Activated T-helper 1 cell treated with anti-CD3 and anti-CD28 coated beads, Interleukin-2, amount 50 U/mL, for 16 hours (primary cell): ENCODE measurements around the gene BAK1.
A peak's percentile ranks its signal among the peaks of the same experiment; 100 is the strongest.
"Not testable (repeated sequence)": the region's sequence is repeated elsewhere in the genome, so short reads cannot be mapped to it uniquely, and the experiment has no call there.

Source experiments
- DNase-seq, 2 donors: peaks; one replicate each; pipeline ENCODE4 v3.0.0-alpha.2; 2020; ENCODE audit warnings: low read depth in 1 of 2, low spot score in 1 of 2

Gene BAK1

DNA sequence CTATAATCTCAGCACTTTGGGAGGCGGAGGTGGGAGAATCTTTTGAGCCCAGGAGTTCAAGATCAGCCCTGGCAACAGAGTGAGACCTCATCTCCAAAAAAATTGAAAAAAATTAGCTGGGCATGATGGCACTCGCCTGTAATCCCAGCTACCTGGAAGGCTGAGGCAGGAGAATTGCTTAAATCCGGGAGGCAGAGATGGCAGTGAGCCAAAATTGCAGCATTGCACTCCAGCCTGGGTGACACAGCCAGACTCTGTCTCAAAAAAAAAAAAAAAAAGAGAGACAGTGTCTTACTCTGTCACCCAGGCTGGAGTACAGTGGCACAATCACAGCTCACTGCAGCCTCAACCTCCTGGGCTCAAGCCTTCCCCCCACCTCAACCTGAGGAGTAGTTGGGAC lies 27.2 kb downstream of the BAK1 start:
- DNase-seq: not testable (repeated sequence)

DNA sequence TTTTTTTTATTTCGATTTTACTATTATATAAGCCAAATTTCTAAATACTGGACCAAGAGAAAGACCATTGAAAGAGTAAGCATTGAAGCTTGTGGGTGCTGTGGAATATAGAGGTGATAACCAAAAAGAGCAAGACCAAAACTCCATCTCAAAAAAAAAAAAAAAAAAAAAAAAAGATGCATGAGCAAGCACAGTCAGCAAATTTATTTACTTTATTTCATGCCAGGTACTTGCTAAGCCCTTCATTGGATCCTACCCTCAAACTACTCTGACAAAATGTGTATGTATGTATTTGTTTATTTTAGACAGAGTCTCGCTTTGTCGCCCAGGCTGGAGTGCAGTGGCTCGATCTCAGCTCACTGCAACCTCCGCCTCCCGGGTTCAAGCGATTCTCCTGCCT lies 27.8 kb downstream of the BAK1 start:
- no peak for DNase-seq

DNA sequence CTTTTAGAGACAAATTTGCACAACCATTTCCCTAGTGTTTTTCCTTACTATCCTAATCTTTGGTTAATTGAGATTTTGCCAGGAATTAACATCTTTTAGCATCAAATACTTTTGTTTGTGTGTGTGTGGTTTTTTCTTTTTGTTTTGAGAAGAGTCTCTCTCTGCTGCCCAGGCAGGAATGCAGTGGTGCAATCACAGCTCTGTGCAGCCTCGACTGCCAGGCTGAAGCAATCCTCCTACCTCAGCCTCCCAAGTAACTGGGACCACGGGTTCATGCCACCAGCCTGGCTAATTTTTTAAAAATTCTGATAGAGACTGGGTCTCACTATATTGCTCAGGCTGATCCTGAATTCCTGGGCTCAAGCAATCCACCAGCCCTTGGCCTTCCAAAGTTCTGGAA lies 28.5 kb downstream of the BAK1 start:
- DNase-seq: no peak

DNA sequence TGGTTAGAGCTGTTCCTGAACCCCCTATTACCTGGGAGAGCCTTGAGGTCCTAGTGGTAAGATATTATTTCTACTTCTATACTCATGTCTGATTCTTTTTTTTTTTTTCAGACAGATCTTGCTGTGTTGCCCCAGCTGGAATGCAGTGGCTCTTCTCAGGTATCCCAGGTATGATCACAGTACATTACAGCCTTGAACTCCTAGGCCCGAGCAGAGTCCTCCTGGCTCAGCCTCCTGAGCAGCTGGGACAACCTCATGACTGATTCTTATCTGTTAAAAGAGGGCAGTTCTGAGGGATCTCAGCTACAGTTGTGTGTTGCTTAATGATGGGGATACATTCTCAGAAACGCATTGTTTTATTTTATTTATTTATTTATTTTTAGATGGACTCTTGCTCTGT lies 30.2 kb downstream of the BAK1 start:
- no peak for DNase-seq

DNA sequence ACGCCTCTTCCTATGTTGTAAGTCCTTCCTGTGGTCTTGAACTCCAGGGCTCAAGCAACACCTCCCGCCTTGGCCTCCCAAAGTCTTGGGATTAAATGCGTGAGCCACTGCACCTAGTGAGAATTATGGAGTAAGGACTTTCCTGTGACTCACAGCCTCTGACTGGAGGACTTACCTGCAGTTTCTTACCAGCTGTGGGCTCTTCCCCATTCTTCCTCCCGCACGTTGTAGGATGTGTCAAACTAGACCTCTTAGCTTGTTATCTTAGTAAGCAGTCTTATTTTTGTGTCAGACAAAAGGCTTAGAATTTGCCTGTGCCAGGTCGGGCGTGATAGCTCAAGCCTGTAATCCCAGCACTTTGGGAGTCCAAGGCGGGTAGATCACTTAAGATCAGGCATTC lies 30.9 kb downstream of the BAK1 start:
- no peak for DNase-seq

DNA sequence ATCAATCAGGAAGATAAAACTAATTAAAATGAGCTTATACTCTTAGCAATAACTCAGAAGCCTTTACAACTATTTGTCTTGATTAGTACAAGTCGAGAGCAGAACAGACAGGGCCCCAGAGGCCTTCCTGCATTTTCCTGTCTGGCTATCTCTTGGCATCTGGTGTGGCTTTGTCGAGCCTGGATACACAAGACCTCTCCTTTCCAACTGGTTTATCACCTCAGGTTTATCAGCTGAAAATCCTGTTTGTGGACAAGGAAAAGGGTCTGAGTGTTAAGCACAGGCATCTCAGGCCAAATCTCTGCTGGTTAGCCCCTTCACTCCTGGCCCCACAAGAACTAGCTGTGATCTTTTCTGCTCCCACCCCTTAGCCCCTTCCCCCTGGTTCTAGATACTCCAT lies 32.6 kb downstream of the BAK1 start:
- no peak for DNase-seq

DNA sequence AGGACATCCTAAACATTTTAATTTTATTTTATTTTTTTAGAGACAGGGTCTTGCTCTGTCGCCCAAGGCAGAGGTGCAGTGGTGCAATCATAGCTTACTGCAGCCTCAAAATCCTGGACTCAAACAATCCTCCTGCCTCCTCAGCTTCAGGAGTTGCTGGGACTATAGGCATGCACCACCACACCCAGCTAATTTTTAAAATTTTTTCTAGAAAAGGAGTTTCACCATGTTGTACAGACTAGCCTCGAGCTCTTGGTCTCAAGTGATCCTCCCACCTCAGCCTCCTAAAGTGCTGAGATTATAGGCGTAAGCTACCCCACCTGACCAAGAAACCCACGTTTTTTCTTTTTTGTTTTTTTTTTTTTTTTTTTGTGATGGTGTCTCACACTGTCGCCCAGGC lies 33.3 kb downstream of the BAK1 start:
- no peak for DNase-seq

DNA sequence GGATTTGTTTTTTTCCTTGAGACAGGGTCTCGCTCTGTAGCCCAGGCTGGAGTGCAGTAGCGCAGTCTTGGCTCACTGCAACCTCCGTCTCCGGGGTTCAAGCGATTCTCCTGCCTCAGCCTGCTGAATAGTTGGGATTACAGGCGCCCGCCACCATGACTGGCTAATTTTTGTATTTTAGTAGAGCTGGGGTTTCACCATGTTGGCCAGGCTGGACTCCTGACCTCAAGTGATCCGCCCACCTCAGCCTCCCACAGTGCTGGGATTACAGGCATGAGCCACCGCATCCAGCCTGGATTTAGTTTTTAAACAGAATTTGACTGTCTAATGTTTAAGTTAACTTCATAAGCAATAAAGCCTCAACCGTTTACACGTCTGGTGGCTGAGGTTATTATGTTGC lies 34.8 kb downstream of the BAK1 start:
- not testable (repeated sequence) for DNase-seq

DNA sequence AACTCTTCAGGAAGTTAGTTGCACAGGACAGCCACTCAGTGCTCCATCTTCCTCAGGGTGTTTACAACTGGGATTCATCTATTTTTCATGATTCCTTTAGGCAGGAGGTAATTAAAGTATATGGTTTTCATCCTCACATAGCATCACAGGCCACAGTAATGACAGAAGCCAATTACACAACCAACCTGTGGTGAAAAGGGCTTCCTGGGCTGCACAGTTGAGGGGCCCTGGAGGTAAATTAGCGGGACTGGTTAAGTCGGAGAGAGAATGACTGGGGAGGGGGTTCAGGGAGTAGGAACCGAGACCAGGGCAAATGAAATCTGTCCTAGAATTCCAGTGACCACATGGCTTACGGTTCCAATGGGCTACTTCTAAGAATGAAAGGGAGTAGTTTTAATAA lies 37.0 kb downstream of the BAK1 start:
- no peak for DNase-seq

DNA sequence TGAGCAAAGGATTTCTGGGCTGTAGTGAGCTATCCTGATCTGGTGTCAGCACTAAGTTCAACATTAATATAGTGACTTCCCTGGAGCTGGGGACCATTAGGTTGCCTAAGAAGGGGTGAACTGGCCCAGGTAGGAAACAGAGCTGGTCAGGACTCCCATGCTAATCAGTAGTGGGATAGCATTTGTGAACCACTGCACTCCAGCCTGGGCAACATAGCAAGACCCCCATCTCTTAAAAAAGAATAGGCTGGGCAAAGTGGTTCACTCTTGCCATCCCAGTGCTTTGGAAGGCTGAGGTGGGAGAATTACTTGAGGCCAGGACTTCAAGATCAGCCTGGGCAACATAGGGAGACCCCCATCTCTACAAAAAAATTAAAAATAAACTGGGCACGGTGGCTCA lies 39.3 kb downstream of the BAK1 start:
- DNase-seq: no peak

DNA sequence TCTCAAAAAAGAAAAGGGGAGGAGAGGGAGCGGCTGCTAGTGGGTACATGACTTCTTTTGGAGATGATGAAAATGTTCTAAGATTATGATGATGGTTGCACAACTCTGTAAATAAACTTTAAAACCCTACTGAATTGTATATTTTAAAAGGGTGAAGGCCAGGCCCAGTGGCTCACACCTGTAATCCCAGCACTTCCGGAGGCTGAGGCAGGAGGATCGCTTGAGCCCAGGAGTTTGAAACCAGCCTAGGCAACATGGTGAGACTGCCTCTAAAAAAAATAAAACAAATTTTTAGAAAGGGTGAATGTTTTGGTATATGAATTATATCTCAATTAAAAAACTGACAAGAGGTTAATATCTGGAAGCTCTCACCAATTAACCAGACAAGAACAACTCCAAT lies 45.4 kb downstream of the BAK1 start:
- DNase-seq: no peak

DNA sequence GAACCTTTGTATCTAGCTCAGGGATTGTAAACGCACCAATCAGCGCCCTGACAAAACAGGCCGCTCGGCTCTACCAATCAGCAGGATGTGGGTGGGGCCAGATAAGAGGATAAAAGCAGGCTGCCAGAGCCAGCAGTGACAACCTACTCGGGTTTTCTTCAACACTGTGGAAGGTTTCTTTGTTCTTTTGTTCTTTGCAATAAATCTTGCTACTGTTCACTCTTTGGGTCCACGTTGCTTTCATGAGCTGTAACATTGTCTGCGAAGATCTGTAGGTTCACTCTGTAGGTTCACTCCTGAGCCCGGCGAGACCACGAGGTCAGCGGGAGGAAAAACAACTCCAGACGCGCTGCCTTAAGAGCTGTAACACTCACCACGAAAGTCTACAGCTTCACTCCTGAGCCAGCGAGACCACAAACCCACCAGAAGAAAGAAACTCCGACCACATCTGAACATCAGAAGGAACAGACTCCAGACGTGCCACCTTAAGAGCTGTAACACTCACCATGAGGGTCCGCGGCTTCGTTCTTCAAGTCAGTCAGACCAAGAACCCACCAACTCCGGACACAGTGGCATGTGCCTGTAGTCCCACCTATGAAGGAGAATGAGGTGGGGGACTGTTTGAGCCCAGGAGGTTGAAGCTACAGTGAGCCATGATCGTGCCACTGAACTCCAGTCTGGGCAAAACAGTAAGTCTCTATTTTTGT lies 46.8 kb downstream of the BAK1 start:
- peak; percentile 6 to 23 for DNase-seq

DNA sequence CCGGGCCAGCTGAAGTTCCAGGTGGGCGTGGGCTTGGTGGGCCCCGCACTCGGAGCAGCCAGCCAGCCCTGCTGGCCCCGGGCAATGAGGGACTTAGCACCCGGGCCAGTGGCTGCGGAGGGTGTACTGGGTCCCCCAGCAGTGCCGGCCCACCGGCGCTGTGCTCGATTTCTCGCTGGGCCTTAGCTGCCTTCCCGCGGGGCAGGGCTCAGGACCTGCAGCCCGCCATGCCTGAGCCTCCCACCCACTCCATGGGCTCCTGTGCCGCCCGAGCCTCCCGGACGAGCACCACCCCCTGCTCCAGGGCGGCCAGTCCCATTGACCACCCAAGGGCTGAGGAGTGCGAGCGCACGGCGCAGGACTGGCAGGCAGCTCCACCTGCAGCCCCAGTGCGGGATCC lies 47.6 kb downstream of the BAK1 start:
- DNase-seq: not testable (repeated sequence)

DNA sequence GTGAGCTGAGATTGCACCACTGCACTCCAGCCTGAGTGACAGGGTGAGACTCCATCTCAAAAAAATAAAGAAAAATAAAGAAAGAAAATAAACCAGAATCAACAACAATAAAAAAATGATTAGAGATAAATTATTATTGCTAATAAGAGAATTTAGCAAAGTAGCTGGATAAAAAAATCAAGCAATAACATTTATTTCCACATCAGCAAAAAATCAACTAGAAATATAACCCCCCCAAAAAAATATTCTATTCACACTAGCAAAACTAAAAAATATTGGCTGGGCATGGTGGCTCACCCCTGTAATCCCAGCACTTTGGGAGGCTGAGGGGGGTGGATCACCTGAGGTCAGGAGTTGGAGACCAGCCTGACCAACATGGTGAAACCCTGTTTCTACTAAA lies 49.5 kb downstream of the BAK1 start:
- not testable (repeated sequence) for DNase-seq
